NCI-H2196 treated with DMSO at 0.1 percent for 48 hours (cell line): Measurements from ENCODE around the gene SPTB.
A peak's percentile ranks its signal among the peaks of the same experiment; 100 is the strongest.

Experiments used
- DNase-seq: peaks from one replicate; lab custom pipeline; 2025; ENCODE audit not compliant: unreplicated experiment; lab: John Stamatoyannopoulos, UW

Gene SPTB

GRCh38 chr14:64889352-64889751 is 9.6 kb upstream of the SPTB start:
- no peak for DNase-seq

DNA sequence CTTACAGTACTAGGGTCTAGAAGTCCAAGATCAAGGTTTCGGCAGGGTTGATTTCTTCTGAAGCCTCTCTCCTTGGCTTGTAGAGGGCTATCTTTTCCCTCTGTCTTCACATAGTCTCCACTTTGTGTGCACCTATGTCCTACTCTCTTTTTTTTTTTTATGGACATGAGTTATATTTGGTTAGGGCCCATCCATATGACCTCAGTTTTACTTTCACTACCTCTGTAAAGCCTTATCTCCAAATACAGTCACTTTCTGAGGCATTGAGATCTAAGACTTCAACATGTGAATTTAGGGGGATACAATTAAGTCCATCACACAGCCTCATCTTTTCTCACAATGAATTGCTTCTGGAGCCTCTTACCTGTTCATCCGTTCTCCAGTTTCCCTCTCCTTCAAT is 5.9 kb upstream of the SPTB start:
- DNase-seq: no peak

DNA sequence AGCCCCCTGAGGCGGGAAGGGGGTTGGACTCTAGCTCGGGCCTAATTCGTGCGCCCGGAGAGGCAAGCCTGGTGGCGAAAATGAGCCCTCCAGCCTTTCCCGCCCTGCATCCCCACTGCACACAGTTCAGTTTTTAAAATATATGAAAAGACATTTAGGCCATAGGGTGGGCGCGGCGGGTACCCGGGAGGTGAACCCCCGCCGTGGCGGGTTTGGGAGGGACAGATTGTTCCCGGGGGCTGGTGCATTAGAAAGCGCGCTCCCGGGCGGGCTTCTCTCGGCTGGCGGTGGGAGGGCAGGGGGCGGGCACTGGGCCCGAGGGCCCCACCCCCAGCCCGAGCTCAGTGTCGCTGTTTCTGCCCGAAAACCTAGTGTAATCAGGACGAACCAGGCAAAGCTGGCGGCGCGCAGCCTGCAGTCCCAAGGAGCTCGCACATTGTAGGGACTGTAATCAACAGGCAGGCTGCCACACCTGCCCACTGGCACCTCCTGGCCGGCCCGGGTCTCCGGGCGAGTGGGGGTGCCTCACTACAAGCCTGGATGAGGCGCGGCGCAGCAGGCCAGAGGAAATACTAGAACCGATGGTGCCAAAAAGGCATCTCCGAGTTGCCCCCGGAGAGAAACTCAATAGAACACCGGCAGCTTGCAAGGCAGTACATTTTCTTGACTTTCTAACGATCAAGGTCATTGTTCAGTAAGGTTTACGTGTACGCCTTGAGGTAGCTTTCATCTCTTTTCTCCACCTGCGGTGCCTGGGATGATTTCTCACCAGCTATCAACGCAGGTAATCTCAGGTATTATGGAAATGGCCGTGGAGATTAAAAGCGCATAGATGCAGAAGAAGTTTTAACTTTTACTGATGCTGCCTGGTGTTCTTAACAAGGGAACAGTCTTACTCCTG is 764 bp upstream of the SPTB start:
- DNase-seq: peak; percentile 54

DNA sequence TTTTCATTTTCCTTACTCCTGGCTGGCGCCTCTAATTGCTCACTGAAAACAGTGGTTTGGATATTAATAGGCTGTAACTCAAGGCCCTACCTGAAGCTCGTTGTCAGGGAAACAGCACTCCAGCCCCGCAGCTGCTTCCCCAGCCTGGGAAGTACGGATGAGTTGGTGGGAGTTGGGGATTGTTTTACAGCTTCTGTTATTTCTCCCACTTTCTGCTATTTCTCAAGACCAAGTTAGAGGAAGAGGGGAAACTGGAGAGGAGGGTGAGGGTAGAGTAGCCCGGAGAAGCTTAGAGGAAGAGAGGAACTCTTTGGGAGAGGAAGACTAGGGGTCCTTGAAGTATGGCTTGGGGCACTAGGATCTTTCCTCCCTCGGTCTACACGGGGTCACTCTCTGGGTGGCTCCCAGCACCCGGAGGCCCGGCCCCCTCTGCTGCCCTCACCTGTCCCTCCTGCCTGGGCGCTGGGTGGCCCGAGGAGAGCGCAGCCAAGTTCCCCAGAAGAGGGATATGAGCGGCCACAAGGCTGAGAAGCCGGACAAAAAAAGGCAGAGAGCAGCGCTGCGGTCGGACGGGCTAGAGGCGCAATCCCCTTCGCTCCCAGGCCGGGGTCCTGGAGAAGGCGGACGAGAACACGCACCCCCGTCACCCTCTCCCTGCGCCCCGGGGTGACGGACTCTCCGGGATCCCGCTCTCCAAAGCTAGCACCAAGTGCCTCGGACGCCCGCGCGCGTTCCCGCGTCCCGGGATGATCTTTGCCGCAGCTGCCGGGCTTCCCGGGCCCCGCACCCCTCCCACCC is 671 bp downstream of the SPTB start:
- DNase-seq: no peak

GRCh38 chr14:64877846-64878245 is 1.9 kb downstream of the SPTB start:
- DNase-seq: no peak

GRCh38 chr14:64875350-64875749 is 4.4 kb downstream of the SPTB start:
- no peak for DNase-seq

DNA sequence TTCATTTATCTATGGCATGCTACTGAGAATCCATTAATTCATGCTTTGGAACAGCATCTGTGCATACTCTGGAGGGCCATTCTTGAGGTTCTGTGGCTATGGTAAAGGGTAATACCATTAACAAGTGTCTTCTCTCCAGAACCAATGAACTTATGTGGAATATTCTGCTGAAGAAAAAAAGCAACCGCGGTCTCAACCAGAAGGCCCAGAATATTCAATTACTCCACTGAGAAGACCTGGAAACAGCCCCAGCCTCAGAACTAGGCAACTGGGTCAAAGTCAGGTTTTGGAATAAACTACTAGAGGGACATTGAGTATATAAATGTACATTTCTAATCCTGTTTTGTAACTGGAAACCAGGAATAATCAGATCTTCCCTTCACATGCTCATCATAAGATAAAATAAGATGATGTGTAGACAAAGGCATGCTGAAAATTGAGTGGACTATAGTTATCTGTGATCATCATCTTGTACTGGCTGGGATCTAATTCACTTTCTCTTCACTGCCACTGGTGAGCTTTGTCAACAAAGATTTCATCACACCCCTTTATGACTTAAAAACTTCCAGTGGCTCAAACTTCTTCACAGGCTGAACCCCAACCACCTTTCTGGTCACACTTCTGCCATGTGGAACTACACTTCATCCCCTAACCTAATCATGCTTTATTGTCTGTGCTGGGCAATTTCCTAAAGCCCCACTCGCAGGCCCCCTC is 6.0 kb downstream of the SPTB start:
- DNase-seq: no peak

DNA sequence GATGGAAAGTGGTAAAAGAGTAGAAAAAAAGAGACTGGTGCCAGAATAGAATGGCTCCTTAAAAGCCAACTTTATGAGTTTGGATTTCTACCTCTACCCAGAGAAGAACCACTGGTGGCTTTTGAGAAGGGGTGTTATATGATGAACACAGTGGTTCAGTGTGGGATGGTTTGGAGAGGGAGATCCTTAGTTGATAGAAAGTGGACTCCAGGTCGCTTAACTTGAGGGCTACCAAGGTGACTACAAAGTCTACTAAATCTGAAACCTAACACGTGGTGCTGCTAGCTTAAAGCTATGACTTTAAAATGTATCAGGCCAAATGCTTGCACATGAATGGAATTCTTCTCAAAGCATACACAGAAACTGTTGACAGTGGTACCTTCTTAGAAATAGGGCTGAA is 8.4 kb downstream of the SPTB start:
- no peak for DNase-seq

- DNase-seq: no peak
Observed at GRCh38 chr14:64870160-64870559, 9.5 kb downstream of the SPTB start.

GRCh38 chr14:64868841-64869240 is 10.9 kb downstream of the SPTB start:
- DNase-seq: no peak

DNA sequence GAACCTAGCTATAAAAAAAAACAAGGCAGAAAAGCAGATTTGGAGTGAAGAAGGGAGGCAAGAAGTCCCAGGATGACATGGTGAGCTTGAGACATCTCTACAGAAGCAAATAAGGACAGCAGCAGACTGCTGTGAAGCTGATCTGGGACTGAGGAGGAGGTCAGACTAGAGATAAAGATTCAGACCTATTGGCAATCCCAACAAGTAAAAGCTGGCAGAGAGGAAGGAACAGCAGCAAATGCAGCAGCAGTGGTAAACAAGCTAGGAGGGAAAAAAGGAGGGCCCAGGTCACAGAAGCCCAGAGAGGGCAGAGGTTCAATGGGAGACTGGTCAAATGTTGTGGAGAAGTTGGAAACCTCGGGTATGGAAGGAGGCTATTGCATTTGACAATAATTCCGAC is 11.3 kb downstream of the SPTB start:
- no peak for DNase-seq

GRCh38 chr14:64867182-64867581 is 12.5 kb downstream of the SPTB start:
- no peak for DNase-seq

DNA sequence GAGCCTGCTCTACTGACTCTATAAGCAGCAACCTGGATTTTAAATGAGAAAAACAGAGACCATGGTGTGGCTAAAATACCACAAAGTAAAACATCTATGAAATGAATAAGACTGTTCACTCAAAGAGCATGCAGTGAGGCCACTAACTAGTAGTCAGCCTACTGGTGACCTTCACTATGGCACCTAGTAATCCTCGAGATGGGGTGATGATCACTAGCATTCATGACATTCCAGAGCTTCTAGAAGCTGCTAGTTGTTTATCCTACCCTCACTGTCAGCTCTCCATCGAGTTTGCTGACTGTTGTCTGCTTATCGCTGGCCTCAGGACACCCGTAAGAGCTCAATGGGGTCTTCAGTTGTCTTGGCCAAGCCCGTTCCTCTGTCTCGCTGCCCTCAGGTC is 13.7 kb downstream of the SPTB start:
- no peak for DNase-seq

GRCh38 chr14:64865109-64865508 is 14.6 kb downstream of the SPTB start:
- DNase-seq: no peak

- DNase-seq: no peak
Observed at GRCh38 chr14:64864258-64864657, 15.4 kb downstream of the SPTB start.

GRCh38 chr14:64861916-64862315 is 17.8 kb downstream of the SPTB start:
- DNase-seq: no peak

DNA sequence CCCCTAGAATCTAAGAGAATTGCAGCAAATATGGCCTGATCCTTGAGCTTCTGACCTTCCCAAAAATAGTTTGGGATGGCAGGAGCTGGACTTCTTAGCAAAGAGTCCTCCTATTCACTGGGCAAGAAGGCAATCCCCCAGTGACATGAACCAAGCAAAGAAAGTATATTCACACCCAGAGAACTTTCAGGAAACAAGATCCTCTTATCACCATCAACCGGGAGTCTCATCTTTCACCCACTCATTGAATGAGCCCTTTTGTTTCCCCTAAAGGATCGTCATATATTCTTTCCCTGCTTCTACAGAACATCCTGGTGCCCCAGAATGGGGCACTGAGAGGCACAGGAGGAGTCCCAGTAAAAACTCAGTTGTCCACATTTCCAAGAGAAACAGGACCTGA is 19.7 kb downstream of the SPTB start:
- no peak for DNase-seq

- DNase-seq: no peak
Observed at GRCh38 chr14:64857979-64858744, 21.5 kb downstream of the SPTB start.

DNA sequence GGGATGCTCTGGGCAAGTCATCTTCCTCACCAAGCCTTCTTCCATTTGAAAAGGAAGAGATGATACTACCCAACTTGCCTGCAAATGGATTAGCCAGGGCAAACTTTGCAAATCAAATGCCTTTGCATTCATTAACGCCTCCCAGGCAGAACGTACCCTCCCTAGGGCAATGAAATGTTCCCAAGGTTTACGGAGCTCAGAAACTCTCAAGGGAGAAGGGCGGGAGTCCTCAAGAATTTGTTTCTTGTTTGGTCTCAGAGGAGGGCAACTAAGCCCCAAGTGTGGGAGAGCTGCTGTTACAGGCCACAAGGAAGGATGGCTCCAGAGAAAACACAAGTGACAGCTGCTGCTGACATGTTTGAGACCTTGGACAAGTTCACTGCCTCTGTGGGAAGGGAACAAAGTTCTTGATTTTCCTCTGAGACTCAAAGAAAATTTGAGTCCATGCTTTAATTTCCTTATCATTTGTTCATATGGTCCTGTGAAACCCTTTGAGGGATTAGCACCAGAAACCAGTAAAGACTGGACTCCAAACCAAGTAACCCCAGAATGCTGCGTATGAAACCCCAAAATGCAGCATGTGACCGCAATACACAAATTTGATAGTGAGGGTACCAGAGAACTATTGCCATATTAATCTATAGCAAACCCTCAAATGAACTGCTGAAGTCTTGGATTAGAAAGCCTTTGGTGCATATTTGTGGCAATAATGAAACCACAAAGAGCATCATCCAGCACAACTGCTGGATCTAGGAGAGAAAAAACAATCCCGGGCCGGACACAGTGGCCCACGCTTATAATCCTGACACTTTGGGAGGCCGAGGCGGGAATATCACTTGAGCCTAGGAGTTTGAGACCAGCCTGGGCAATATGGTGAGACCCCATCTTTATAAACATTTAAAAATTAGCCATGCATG is 22.9 kb downstream of the SPTB start:
- no peak for DNase-seq
